Thoracic aorta (tissue), 2 donors: Measurements from ENCODE around the gene CASKIN2. TPM values are rescaled to one million over a fixed set of nuclear protein-coding genes. Genes with fewer than 3 reads are reported as not detected.
"Not testable (repeated sequence)": the region's sequence is repeated elsewhere in the genome, so short reads cannot be mapped to it uniquely, and the experiment has no call there.

Source experiments
- ATAC-seq: fragments of 150-250 bp; one replicate; pipeline ENCODE4 v1.8.0; 2017; ENCODE audit warnings: low read depth; ENCODE audit not compliant: insufficient number of reproducible peaks, low FRiP score
- DNase-seq: peaks from one replicate; pipeline ENCODE4 v3.0.0-alpha.2; 2020; ENCODE audit warnings: low spot score
- H3K27ac ChIP-seq, 2 donors: fragments of 200-600 bp; sonication (generic); 1 replicate in 1 of 2; 2 replicates in 1 of 2; pipeline ENCODE4 v1.5.1; 2016; ENCODE audit warnings: mild to moderate bottlenecking in 2 of 2, moderate library complexity in 2 of 2
- H3K27me3 ChIP-seq: fragments of 200-600 bp; sonication (generic); replicated peaks from 2 replicates; pipeline ENCODE4 v1.6.0; 2016; ENCODE audit warnings: mild to moderate bottlenecking; ENCODE audit not compliant: insufficient read depth
- H3K36me3 ChIP-seq: fragments of 200-600 bp; sonication (generic); one replicate; pipeline ENCODE4 v1.5.1; 2016
- H3K4me1 ChIP-seq, 2 donors: fragments of 200-600 bp; sonication (generic); 1 replicate in 1 of 2; 2 replicates in 1 of 2; pipeline versions ENCODE4 v1.5.1 to v1.6.0; 2016; ENCODE audit warnings: low read depth in 2 of 2, mild to moderate bottlenecking in 1 of 2; ENCODE audit not compliant: control insufficient read depth in 1 of 2
- H3K4me3 ChIP-seq: fragments of 200-600 bp; sonication (generic); 2 replicates; pipeline ENCODE4 v1.5.1; 2016; ENCODE audit warnings: mild to moderate bottlenecking
- H3K9me3 ChIP-seq: fragments of 200-600 bp; sonication (generic); 2 replicates; pipeline ENCODE4 v1.5.1; 2016
- total RNA-seq, 2 donors: library from RNA; depleted of rRNA; stranded (reverse); fragments of >200 nt; gene quantifications; one replicate each; pipeline versions ENCODE4 v1.1.0 to v1.2.3, GENCODE V29; 2016
- TF ChIP-seq, protein P1 (sequence below): fragments of 200-600 bp; sonication (generic); IDR thresholded peaks from one replicate; pipeline ENCODE4 v1.5.1; 2019; ENCODE audit warnings: antibody characterized with exemption

Gene CASKIN2
- total RNA-seq, 2 donors from 2014 or later: 26.0 to 32.4 TPM

DNA sequence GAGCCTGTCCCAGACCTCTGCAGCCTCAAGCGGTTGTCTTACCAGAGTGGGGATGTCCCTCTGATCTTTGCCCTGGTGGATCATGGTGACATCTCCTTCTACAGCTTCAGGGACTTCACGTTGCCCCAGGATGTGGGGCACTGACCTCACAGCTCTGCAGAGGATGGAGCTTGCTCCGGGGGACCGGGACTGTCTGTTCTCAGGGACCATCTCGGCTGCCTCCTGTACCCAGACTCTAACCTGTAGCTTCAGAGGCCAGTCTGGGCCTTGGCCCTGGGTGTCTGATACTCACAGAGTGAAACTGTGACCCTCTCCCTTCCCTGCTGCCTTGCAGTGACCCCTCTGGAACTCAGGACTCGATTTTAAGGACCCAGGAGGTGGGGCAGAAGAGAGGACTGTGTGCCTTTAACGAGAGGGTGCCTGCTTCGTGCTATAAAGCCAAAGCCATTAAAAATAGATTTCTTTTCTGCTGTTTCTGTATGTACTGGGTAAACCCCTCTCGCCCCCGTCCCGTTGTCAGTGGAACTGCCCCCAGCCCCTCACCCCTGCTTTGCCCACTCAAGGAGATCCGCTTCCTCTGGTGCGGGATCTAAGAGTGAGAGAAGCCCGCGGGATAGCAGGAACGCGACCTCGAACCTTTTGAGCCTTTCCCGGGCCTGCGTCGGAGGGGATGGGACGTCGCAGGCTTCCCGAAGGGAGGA is 9.1 kb upstream of the CASKIN2 start:
- DNase-seq: no peak
- peaks cover 8 to 22% of the 10 kb centered on the region in 2 donors for H3K4me1 ChIP-seq
- no peaks in the 10 kb centered on the region for H3K27me3 ChIP-seq
- ATAC-seq: no peak
- H3K27ac ChIP-seq: peak overlapping the region in 1 of 2 donors; percentile 23
- TF ChIP-seq, protein P1, sequence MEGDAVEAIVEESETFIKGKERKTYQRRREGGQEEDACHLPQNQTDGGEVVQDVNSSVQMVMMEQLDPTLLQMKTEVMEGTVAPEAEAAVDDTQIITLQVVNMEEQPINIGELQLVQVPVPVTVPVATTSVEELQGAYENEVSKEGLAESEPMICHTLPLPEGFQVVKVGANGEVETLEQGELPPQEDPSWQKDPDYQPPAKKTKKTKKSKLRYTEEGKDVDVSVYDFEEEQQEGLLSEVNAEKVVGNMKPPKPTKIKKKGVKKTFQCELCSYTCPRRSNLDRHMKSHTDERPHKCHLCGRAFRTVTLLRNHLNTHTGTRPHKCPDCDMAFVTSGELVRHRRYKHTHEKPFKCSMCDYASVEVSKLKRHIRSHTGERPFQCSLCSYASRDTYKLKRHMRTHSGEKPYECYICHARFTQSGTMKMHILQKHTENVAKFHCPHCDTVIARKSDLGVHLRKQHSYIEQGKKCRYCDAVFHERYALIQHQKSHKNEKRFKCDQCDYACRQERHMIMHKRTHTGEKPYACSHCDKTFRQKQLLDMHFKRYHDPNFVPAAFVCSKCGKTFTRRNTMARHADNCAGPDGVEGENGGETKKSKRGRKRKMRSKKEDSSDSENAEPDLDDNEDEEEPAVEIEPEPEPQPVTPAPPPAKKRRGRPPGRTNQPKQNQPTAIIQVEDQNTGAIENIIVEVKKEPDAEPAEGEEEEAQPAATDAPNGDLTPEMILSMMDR: no peak
- H3K36me3 ChIP-seq: no peaks in the 10 kb centered on the region
- H3K9me3 ChIP-seq: no peaks in the 10 kb centered on the region
- H3K4me3 ChIP-seq: peak overlapping the region; percentile 81

- Histone ChIP-seq H3K36me3 (no peaks in the 10 kb centered on the region), H3K27me3 (no peaks in the 10 kb centered on the region), H3K9me3 (no peaks in the 10 kb centered on the region), H3K4me1 (peaks cover 8 to 22% of the 10 kb centered on the region in 2 donors), H3K27ac (no peak overlapping the region), H3K4me3 (no peak overlapping the region)
- no peak for DNase-seq
- TF ChIP-seq, protein P1: no peak
- no peak for ATAC-seq
Measured at GRCh38 chr17:75523647-75524046, 8.3 kb upstream of the CASKIN2 start.

- ATAC-seq (no peak), DNase-seq (no peak)
- Histone ChIP-seq H3K4me3 (no peak overlapping the region), H3K27me3 (no peaks in the 10 kb centered on the region), H3K9me3 (no peaks in the 10 kb centered on the region), H3K27ac (no peak overlapping the region), H3K4me1 (peaks cover 11 to 36% of the 10 kb centered on the region in 2 donors), H3K36me3 (no peaks in the 10 kb centered on the region)
- TF ChIP-seq, protein P1: no peak
Measured at GRCh38 chr17:75521951-75522727, 6.8 kb upstream of the CASKIN2 start.

- no peaks in the 10 kb centered on the region for H3K36me3 ChIP-seq
- H3K9me3 ChIP-seq: no peaks in the 10 kb centered on the region
- TF ChIP-seq, protein P1: no peak
- H3K4me3 ChIP-seq: no peak overlapping the region
- peaks cover 9 to 32% of the 10 kb centered on the region in 2 donors for H3K4me1 ChIP-seq
- no peak for ATAC-seq
- no peak for DNase-seq
- H3K27me3 ChIP-seq: no peaks in the 10 kb centered on the region
- H3K27ac ChIP-seq: no peak overlapping the region
Measured at GRCh38 chr17:75521290-75521689, 6.0 kb upstream of the CASKIN2 start.

DNA sequence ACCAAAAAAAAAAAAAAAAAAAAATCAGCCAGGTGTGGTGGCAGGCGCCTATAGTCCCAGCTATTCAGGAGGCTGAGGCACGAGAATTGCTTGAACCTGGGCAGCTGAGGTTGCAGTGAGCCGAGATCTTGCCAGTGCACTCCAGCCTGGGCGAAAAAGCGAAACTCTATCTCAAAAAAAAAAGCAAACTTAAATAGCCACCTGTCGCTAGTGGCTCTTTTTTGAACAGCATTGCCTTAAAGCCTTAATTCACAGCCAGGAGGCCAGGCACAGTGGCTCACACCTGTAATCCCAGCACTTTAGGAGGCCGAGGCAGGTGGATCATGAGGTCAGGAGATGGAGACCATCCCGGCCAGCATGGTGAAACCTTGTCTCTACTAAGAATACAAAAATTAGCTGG is 5.1 kb upstream of the CASKIN2 start:
- not testable (repeated sequence) for H3K27me3 ChIP-seq, H3K27ac ChIP-seq, H3K4me3 ChIP-seq, H3K36me3 ChIP-seq, DNase-seq, ATAC-seq, H3K9me3 ChIP-seq
- peaks cover 3 to 25% of the 10 kb centered on the region in 2 donors for H3K4me1 ChIP-seq
